Adrenal gland (tissue), 12 donors: ENCODE measurements around the gene RHOBTB3. TPM values are rescaled to one million over a fixed set of nuclear protein-coding genes. Genes with fewer than 3 reads are reported as not detected.
"Not testable (repeated sequence)": the region's sequence is repeated elsewhere in the genome, so short reads cannot be mapped to it uniquely, and the experiment has no call there.

Experiments
- DNase-seq, 7 donors: peaks; one replicate each; pipeline ENCODE4 v3.0.0-alpha.2; 2019 to 2020
- H3K27ac ChIP-seq, 5 donors: fragments of 200-600 bp; sonication (generic) in 4 of 5; 1 replicate in 3 of 5; 2 replicates in 2 of 5; pipeline versions ENCODE4 v1.5.1 to v1.8.0; 2016 to 2020; ENCODE audit warnings: mild to moderate bottlenecking in 1 of 5
- H3K27me3 ChIP-seq: fragments of 200-600 bp; 2 replicates; pipeline ENCODE4 v1.8.0; 2021
- H3K36me3 ChIP-seq, 2 donors: fragments of 200-600 bp; replicated peaks in 1 of 2; 1 replicate in 1 of 2; 2 replicates in 1 of 2; pipeline versions ENCODE4 v1.5.1 to v1.8.0; 2018 to 2022
- H3K4me1 ChIP-seq, 2 donors: fragments of 200-600 bp; replicated peaks in 1 of 2; 1 replicate in 1 of 2; 2 replicates in 1 of 2; pipeline versions ENCODE4 v1.5.1 to v1.8.0; 2018 to 2021
- H3K4me3 ChIP-seq, 4 donors: fragments of 200-600 bp; sonication (generic) in 3 of 4; one replicate each; pipeline ENCODE4 v1.5.1; 2016 to 2018
- H3K9me3 ChIP-seq, 3 donors: fragments of 200-600 bp; sonication (generic) in 1 of 3; replicated peaks in 1 of 3; 1 replicate in 2 of 3; 2 replicates in 1 of 3; pipeline versions ENCODE4 v1.5.1 to v1.8.0; 2016 to 2021
- CTCF ChIP-seq, 6 experiments: fragments of 450-650 bp in 4 of 6; fragments of 200-600 bp in 2 of 6; sonication (generic) in 1 of 6; IDR thresholded peaks; 1 replicate in 5 of 6; 2 replicates in 1 of 6; pipeline versions ENCODE4 v1.5.1 to v1.8.0; 2016 to 2021; ENCODE audit warnings: antibody characterized with exemption in 6 of 6, mild to moderate bottlenecking in 2 of 6, moderate library complexity in 1 of 6
- POLR2A ChIP-seq, 2 donors: fragments of 450-650 bp; IDR thresholded peaks; one replicate each; pipeline ENCODE4 v1.6.1; 2017; ENCODE audit warnings: antibody characterized with exemption in 2 of 2, mild to moderate bottlenecking in 2 of 2, moderate library complexity in 1 of 2
- WGBS, 4 donors: extraction: QIAGEN DNeasy Blood & Tissue Kit in 2 of 4; methylation state at CpG; one replicate each; pipeline versions ENCODE4 v1.1.5 to v1.1.7; 2013 to 2017; 5-methylcytosine and 5-hydroxymethylcytosine counted together
- intact Hi-C, 2 donors: fragments of 100-400 bp; cut with DNase I; formaldehyde crosslinking; loops; one replicate each; pipeline versions ENCODE4 v1.14.1 to v1.15.0; 2022 to 2023
- polyA plus RNA-seq, 3 donors: library from polyadenylated mRNA; stranded (reverse); fragments of 200-250 nt in 2 of 3; fragments of 350-450 nt in 1 of 3; fragmentation: Illumina TruSeq in 1 of 3; extraction: RNeasy Lipid Tissue Mini Kit (QIAGEN cat#74804) in 1 of 3; gene quantifications; one replicate each; pipeline ENCODE4 v1.2.3, GENCODE V29; 2013 to 2014
- total RNA-seq, 9 donors: library from RNA; depleted of rRNA in 4 of 9; stranded (reverse); fragments of >200 nt in 4 of 9; fragments of 120-200 nt in 1 of 9; fragmentation: NEBNext Ultra II Directional in 1 of 9; extraction: Animal tissue kit (Norgen Biotek cat#: 25700) in 1 of 9; gene quantifications; one replicate each; pipeline versions ENCODE4 v1.1.0 to v1.2.4, GENCODE V29; 2013 to 2023
- donor health status: healthy with polysubstance abuse.
- donor health status: Bipolar disorder and iron deficiency.
- donor health status: DM: yes; HTN: yes; CAD: no.
- donor health status: DM: no; HTN: no; CAD: no.
- donor health status: DM: no; HTN: no; CAD: no.
- donor health status: DM: yes; HTN: yes; CAD: no.

The RHOBTB3 gene
- total and polyA plus RNA-seq, 12 donors = 23.9 to 258 (median 108) TPM

- Histone ChIP-seq H3K27me3 (no peaks in the 10 kb centered on the region), H3K36me3 (no peaks in the 10 kb centered on the region), H3K27ac (no peak overlapping the region), H3K4me1 (peaks cover 0 to 5% of the 10 kb centered on the region in 2 donors), H3K9me3 (no peaks in the 10 kb centered on the region), H3K4me3 (no peak overlapping the region)
- no peak for TF ChIP-seq CTCF (IDR thresholded peaks at IDR 0.05)
- TF ChIP-seq POLR2A (IDR thresholded peaks at IDR 0.05) = no peak
- WGBS, 4 donors = 41 to 71% (median 60%) methylated on average over 1 to 2 of the region's 2 CpGs
- DNase-seq = peak in 1 of 7 donors; percentile 38
- intact Hi-C loops = no loop called here
Measured at GRCh38 chr5:95712347-95712958, 18.7 kb upstream of the RHOBTB3 start.

DNA sequence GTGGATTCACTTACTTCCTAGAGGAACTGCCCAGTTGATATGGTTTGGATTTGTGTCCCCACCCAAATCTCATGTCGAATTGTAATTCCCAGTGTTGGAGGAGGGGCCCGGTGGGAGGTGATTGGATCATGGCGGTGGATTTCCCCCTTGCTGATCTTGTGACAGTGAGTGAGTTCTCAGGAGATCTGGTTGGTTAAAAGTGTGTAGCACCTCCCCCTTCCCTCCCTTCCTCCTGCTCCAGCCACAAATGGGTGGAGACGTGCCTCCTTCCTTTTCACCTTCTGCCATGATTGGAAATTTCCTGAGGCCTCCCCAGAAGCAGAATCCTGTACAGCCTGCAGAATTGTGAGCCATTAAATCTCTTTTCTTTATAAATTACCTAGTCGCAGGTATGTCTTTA is 17.9 kb upstream of the RHOBTB3 start:
- H3K27me3 ChIP-seq, H3K4me1 ChIP-seq, H3K27ac ChIP-seq, H3K36me3 ChIP-seq, intact Hi-C loops, H3K4me3 ChIP-seq, H3K9me3 ChIP-seq, DNase-seq: not testable (repeated sequence)
- WGBS, 4 donors = 90 to 97% (median 93%) methylated on average over 4 to 5 of the region's 5 CpGs

- no peak for TF ChIP-seq POLR2A (IDR thresholded peaks at IDR 0.05)
- TF ChIP-seq CTCF (IDR thresholded peaks at IDR 0.05) = no peak
- intact Hi-C loops = no loop called here
- Histone ChIP-seq H3K27me3 (no peaks in the 10 kb centered on the region), H3K36me3 (no peaks in the 10 kb centered on the region), H3K9me3 (no peaks in the 10 kb centered on the region), H3K4me3 (no peak overlapping the region), H3K4me1 (peaks cover 0 to 5% of the 10 kb centered on the region in 2 donors), H3K27ac (no peak overlapping the region)
- peak in 2 of 7 donors; percentile 40 to 46 for DNase-seq
- WGBS, 4 donors = 54 to 67% (median 60%) methylated on average over 4 of the region's 4 CpGs
Measured at GRCh38 chr5:95713960-95714710, 17.0 kb upstream of the RHOBTB3 start.

- DNase-seq = no peak
- WGBS, 4 donors = 79 to 88% (median 82%) methylated on average over 5 of the region's 5 CpGs
- peaks cover 10 to 14% of the 10 kb centered on the region in 2 donors for H3K4me1 ChIP-seq
- H3K9me3 ChIP-seq = no peaks in the 10 kb centered on the region
- peak overlapping the region in 2 of 5 donors; percentile 5 to 15 for H3K27ac ChIP-seq
- no peak overlapping the region for H3K4me3 ChIP-seq
- TF ChIP-seq CTCF (IDR thresholded peaks at IDR 0.05) = no peak
- no peak for TF ChIP-seq POLR2A (IDR thresholded peaks at IDR 0.05)
- H3K36me3 ChIP-seq = no peaks in the 10 kb centered on the region
- no peaks in the 10 kb centered on the region for H3K27me3 ChIP-seq
- intact Hi-C loops = no loop called here
Measured at GRCh38 chr5:95715799-95716461, 15.2 kb upstream of the RHOBTB3 start.
